HG03108 (cell line): ENCODE measurements around the gene WSB2.
A peak's percentile ranks its signal among the peaks of the same experiment; 100 is the strongest.
"Not testable (repeated sequence)": the region's sequence is repeated elsewhere in the genome, so short reads cannot be mapped to it uniquely, and the experiment has no call there.

Source experiments
- ATAC-seq: cut with Tn5 transposase; IDR thresholded peaks from one replicate; pipeline ENCODE4 v1.9.1; 2021; ENCODE audit warnings: moderate library complexity; ENCODE audit not compliant: unreplicated experiment

WSB2 gene

GRCh38 chr12:118036672-118037411, 24.1 kb downstream of the WSB2 start:
- ATAC-seq: no peak

DNA sequence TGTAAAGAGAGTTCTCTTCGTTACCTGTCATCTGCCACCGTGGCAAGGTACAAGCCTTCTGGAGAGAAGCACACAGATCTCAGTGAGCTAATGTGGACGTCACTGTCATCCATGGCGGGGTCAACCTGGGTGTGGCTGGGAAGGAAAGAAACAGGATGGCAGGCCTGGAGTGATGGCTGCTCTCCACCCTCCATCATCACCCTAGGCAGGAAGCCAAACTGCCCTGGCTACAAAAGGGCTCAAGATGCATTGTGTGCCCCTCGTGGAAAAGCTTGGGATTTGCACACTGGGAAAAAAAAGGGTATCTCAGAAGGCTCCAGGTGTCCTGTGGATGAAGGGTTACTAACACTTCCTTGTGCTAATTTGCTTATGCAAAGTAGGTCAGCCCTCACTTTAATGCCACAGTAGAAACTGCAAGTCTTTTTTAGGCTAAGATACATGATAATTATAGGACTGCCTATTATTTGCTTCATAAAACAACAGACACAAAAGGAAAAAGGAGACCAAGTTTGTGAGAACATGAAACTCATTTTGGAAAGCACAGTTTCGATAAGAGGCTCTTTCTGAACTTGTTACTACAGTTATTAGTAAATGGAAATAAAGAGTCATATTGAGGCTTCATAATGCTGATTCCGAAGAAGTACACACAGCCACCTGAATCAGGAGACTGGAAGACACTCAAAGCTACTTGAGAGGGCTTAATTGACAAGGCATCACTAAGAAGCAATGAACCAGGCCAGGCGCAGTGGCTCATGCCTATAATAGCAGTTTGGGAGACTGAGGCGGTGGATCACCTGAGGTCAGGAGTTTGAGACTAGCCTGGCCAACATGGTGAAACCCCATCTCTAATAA, 25.6 kb downstream of the WSB2 start:
- ATAC-seq: peak; percentile 71

GRCh38 chr12:118034429-118035189, 26.4 kb downstream of the WSB2 start:
- ATAC-seq: no peak

DNA sequence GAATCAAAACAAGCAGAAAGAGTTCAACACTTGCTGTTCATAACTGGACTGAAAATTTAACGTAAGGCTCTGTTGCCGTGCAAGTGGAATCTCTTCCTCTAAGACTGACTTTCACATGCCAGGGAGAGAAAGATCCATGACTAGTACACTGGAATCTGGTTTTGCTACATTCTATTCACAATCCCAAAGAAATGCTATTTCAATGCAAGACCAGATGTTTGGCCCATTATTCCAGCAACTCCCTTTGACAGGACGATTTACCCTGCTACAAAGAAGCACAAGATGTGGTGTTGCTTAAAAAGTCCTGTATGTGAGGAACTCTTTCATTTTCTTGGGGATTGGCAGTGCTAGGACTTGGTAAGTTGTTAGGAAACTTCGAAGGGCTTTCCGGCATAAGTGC, 27.1 kb downstream of the WSB2 start:
- ATAC-seq: no peak

GRCh38 chr12:118033323-118033722, 27.7 kb downstream of the WSB2 start:
- ATAC-seq: no peak

- ATAC-seq: no peak
Measured at GRCh38 chr12:118032188-118032587, 28.8 kb downstream of the WSB2 start.

DNA sequence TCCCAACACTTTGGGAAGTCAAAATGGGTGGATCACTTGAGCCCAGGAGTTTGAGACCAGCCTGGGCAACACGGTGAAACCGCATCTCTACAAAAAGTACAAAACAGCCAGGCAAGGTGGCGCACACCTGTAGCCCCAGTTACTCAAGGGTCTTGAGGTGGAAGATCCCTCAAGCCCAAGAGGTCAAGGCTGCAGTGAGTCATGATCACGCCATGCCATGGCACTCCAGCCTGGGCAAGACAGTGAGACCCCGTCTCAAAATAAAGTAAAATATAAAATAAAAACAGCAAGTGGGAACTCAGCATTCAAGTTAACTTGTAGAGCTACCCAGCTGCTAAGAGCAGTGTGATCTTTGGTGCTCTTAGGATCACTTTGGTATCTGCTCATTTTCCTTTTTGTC, 31.8 kb downstream of the WSB2 start:
- ATAC-seq: no peak

DNA sequence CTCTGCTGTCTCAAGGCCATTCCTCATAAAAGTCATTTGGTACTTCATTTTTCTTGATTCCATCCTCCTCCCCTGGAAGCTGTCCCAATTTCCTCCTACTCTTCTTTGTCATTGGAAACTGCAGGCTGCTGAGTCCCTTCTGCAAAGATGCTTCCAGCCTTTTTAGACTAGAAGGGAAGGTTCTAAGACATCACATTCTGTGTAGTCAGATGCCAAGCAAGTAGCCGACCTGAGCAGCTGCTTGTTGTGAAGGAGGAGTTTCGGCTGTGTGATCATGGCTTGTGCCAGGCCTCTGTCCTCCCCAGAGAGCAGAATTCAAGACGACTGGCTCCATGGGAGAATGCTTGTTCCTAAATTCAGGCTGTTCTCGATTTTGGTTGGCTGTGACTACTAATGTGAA, 35.8 kb downstream of the WSB2 start:
- ATAC-seq: no peak

DNA sequence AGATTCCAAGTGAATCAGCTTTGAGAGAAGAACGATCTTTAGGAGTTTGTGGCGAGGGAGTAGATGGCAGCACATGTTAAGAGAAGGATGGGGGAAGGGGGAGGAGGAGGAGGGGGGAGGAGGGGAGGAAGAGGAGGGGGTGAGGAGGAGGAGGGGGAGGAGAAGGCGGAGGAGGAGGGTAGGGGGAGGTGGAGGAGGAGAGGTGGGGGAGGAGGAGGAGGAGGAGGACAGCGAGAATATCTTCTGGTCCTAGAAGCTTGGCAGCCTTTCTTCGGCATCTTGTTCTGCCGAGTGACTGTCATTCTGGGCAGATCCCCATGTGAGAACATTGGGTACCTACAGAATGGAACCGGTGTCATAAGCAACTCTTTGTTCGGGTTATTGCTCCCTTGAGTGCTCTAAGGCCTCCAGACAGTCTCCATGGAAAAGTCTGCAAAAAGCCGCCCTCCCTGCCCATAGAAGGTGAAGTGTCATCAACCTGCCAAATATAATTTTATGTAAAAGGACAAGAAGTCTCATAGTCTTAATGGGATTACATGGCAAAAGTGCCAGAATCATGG, 37.6 kb downstream of the WSB2 start:
- no peak for ATAC-seq

DNA sequence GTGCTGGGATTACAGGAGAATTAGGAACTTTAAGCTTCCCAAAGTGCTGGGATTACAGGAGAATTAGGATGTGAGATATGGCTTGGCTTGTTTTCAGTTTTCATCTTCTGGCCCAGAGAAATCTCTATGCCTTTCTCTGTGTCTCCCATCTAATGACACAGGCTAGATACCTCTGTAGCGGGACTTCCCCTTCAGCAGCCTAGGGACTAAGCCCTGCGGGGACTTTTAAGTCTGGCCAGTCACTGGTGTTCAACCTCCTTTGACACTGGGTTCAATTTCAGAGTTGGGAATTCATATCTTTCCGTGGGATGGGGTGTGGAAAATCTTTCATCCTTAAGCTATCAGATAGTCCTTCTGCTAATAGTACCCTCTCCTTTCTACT, 38.3 kb downstream of the WSB2 start:
- no peak for ATAC-seq

- not testable (repeated sequence) for ATAC-seq
Measured at GRCh38 chr12:118022097-118022727, 38.8 kb downstream of the WSB2 start.

DNA sequence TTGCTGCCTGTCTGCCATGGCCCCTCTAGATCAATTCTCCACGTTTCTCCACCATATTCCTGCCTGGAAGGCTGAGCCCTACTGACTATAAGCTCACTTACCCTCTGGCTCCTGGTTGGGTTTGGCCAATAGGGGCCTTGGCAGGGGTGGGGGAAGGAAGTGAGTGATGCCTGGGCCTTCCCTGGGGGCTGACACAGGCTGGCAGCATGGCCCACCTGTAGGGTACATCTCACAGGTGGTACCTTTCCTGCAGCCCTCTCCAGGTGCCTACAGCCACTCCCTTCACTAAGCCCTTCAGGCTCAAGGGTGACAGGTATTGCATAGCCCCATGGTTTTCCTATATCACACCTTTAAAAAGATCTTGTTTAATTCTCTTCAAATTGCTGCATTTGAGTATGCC, 40.9 kb downstream of the WSB2 start:
- ATAC-seq: no peak

GRCh38 chr12:118017926-118018325, 43.1 kb downstream of the WSB2 start:
- no peak for ATAC-seq

GRCh38 chr12:118016424-118017264, 44.3 kb downstream of the WSB2 start, which contains the start of gene RFC5:
RFC5 (plus strand) TSS chr12:118016703; CDS start chr12:118016828, 125 bp downstream.
- peak; percentile 98 for ATAC-seq

DNA sequence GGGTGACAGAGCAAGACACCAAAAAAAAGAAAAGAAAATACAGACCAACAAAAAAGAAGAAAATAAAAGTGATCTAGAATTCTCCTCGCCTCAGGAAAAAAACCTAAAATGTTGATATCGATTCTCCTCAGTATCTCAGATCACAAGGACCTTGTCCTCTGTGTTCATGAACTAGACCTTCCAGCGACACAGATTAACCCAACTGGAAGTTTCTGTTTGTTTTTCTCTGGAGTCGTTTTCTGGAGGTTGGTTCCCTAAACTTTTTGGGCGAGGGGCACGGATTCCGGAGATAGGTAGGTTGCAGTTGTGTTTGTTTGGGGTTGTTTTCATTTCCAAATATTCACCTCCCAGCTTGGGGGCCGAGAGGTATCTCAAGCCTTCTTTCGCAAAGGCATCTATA, 45.0 kb downstream of the WSB2 start:
- no peak for ATAC-seq

DNA sequence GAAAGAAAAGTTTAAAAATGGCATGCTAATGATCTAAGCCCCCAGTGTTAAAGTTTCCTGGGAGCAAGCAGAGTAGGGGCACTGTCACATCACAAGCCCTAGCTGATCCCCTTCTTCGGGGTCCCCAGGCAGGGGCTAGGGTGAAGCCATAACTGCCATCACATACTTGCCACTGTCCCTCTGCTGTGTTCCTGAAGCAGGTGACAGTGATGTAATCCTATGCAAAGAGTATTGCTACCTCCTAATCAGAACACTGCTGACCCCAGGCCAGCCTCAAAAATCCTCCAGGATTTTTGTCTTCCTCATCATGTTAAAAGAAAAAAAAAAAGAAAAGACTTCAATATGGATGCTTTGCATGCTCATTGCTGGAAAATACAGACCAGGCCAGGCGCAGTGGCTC, 45.7 kb downstream of the WSB2 start:
- ATAC-seq: no peak

DNA sequence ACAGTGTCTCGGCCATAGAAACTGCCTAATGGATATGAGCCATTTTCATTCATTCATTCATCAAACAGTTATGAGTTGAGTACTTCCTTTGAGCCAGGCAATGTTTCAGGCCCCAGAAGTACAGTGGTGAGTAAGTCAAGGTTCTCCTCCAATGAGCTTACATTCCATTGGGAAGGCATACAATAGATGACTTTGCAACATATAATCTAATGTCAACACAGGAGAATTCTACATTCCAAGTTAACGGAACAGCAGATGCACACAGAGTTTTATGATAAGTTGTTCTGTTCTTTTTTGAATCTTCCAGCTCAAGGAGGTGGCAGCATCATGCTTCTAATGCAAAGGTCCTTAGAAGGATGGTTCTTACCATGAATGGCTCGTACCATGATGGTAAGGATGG, 47.7 kb downstream of the WSB2 start:
- no peak for ATAC-seq

DNA sequence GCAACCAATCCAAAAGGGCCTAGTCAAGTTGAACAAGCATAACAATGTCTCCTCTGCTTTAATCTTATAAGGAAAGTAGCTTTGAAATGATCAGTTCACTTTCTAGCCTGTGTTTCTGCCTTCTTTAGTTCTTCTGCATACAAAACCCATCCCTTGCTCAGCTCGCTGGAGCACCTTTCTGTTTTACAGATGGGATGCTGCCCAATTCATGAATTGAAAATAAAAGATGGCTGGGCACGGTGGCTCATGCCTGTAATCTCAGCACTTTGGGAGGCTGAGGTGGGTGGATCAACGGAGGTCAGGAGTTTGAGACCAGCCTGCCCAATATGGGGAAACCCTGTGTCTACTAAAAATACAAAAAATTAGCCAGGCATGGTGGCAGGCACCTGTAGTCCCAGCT, 49.0 kb downstream of the WSB2 start:
- ATAC-seq: no peak

DNA sequence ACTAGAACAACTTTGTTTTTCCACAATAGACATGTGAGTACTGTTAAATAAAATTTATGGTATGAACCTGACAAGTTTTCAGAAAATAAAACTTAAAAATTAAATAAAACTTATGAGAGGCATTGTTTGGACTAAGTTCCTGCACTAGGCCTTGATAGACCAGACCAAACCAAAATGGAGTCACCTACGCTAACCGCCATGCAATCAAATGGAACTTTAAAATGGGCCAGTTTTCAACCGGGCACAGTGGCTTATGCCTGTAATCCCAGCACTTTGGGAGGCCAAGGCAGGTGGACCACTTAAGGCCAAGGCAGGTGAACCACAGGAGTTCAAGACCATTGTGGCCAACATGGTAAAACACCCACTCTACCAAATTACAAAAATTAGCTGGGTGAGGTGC, 49.6 kb downstream of the WSB2 start:
- ATAC-seq: no peak

DNA sequence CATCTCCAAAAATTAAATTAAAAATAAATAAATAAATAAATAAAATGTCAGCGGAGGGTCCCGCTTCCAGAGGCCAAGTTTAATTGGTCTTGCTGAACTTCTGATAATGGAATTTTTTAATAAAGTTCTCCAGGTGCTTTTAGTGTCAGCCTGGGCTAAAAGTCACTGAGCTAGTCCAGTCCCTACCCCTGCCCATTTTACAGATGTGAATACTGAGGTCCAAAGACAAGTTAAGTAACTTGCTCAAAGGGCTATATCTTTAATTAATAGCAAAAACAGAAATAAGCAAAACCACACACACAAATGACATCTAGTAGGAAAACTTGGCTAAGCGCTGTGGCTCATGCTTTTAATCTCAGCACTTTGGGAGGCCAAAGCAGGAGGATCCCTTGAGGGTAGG, 50.1 kb downstream of the WSB2 start:
- ATAC-seq: no peak
